Measurements from ENCODE around the gene CCDC149. TPM values are rescaled to one million over a fixed set of nuclear protein-coding genes. Genes with fewer than 3 reads are reported as not detected.

The CCDC149 gene
- polyA plus RNA-seq, 10 donors = 8.0 to 16.6 (median 11.6) TPM

DNA sequence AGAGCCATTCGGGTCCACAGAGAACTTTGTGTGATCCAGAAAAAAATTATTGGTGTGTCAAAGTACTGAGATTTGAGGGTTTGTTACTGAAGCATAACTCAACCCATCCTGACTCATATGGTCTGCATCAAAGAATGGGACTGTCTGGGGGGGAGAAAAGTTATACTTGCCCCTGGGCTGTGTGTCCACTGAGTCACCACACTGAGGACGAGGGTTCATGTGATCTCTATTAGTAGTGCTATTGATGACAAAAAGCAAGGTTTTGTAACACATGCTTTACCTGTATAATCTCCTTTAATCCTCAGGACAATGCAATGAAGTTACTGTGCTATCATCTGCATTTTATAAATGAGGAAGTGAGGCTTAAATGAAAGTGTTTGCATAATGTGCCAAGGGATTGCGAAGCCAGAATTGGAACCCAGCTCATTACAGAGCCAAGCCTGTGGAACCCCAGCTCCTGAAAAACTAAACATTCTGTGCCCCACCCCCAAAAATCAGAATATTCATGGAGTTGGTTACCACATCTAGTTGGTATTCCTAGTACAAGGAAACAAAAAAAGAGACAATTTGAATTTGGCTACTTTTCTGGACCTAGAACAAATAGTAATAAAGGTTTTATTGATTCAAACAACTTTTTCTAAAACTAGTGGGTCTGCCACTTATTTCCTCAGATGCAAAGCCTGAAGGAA lies 31.2 kb downstream of the CCDC149 start:
- no peak for DNase-seq

GRCh38 chr4:24880186-24880585 lies 32.7 kb downstream of the CCDC149 start:
- no peak for DNase-seq

DNA sequence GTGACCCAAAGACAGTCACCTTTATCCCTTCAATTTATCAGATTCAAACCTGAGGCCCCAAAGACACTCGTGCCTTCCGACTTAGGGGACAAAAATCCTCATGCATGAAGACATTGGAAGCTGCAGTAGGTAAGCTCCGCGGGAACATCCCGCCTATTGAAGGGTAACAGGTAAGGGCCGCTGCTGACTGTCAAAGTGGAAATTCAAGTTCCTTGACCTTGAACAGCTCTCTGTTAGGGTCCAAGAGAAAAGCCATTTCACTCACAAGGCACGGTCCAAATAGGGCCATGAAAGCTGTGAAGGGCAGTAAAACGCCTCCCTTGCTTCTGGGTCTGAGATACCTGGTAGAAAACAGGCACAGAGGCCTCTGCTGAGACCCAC lies 34.2 kb downstream of the CCDC149 start:
- DNase-seq = no peak

GRCh38 chr4:24877868-24878635 lies 34.8 kb downstream of the CCDC149 start:
- no peak for DNase-seq

DNA sequence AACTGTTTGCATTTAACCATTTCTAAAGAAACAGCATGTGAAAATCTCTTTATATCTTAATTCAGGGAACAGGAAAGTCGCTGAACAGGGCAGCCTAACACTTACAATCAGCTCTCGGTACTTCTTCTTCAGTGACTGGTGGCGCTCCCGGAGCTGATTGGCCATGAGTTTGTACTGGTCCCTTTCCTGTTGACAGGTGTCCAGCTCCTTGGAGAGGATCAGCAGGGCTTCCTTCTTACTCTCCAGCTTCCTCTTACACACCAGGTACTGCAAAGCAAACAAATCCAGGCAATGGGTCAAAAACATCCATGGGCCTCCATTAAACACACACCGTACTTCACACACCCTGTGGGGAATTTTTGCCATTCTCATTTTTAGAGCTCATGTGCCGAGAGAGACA lies 36.4 kb downstream of the CCDC149 start:
- no peak for DNase-seq

DNA sequence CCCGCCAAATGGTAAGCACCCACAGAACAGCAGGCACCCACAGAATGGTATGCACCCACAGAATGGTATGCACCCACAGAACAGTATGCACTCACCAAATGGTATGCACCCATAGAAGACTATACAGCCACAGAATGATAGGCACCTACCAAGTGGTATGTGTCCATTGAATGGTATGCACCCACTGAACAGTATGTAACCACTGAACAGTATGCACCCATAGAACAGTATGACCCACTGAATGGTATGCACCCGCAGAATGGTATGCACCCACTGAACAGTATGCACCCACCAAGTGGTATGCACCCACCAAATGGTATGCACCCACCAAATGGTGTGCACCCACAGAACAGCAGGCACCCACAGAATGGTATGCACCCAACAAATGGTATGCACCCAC lies 40.1 kb downstream of the CCDC149 start:
- DNase-seq = no peak

DNA sequence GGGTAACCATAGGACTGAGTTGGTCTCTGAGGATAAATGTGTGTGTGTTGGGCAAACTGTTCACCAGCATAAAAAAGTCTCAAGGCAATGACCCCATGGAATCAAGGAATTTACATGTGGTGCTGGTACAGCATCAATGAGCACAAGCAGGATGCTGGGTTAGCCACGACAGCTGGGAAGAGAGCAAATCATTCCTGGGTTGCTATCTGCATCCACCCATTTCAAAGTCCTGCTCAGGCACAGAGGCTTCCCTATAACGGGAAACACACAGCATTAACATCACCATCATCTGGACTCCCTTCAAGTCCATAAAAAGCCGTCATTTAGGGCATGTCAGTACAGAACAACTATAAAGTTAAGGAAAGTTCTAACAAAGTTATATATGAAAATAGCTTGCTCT lies 41.6 kb downstream of the CCDC149 start:
- no peak for DNase-seq

GRCh38 chr4:24867766-24868296 lies 45.0 kb downstream of the CCDC149 start:
- DNase-seq = no peak

DNA sequence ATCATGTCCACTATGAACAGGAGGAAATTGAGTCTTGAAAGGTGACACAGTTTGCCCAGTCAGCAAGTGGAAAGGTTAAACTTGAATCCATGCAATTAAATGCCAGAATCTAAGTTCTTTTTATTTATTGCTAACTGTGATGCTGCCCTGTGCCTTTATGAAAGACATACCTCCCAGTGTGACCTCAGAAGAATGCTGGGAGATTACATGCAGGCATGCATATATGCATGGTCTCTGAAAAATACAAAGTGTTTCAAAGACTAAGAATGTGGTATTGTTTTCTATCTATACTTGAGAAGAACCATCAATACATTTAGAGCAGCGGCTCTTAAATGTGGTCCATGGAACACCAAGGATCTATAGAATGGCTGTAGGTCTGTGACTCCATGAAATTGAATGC lies 45.6 kb downstream of the CCDC149 start:
- no peak for DNase-seq

DNA sequence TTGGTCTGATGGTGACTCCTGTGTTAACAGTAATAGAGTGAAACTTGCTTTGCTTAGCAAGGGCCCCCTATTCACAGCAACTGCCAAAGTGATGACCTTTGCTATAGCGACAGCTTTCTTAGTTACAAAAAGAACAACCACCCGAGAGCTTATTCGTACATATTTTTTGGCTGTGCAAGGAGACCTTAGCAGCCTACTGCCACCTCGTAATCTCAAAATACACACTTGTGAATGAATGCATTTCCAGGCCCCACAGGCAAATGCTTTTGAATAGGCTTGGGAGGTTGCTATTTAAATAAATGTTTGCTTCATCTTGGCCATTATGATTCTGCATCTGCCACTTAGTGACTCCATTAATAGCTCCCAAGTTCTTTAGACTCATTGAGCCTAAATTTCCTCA lies 47.4 kb downstream of the CCDC149 start:
- no peak for DNase-seq

GRCh38 chr4:24863799-24864198 lies 49.0 kb downstream of the CCDC149 start:
- DNase-seq = no peak

DNA sequence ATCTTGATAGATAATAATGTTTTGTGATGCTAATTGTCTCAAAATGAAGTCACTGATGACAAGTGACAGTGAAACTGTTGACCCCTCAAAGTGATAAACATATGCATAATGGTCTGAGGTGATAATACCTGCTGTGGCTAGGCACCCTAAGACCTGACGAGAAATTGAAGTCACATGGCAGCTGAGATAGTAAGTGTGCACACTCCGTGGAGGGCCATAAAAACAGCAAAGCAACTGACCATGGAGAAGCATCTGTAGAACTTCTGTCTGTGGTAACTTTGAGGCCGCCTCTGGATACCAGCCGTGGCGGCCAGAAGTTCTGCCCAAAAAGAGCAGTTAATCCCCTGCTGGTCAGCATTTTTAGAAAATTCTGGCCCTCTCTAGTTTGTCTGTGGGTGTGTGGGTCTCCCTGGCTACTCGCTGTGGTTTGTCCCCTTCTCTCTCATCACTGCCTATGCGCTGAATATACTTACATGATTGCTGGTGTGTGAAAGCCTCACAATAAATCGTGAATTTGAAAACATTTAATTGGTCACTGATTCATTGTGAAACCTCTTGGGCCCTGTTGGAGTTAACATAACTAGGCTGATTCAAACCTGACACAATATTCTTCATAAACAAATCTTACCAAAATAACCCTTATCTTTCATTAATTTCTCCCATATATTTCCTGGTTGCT lies 50.6 kb downstream of the CCDC149 start:
- no peak for DNase-seq

DNA sequence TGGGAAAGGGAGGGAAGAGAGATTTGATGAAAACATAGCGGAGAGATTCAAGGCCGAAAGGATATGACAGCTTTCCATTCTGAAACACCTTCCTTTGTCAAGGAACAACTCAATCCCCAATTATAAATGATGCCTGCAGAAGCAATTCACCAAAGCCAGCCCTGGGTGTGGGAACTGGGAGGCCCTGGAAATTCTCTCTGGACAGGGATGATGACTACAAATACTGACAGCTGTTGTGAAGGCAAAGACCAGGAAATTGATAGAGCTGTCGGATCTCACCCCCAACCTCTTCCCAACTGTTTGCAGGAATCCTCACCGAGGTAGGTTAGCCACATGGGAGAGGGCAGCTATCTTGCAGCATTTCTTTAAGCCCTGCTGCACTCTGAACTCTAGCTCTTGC lies 54.3 kb downstream of the CCDC149 start:
- no peak for DNase-seq

GRCh38 chr4:24858026-24858425 lies 54.8 kb downstream of the CCDC149 start:
- DNase-seq = peak; percentile 31 to 82 (median 68)

GRCh38 chr4:24856586-24856985 lies 56.3 kb downstream of the CCDC149 start:
- peak in 1 of 3 donors; percentile 18 for DNase-seq

DNA sequence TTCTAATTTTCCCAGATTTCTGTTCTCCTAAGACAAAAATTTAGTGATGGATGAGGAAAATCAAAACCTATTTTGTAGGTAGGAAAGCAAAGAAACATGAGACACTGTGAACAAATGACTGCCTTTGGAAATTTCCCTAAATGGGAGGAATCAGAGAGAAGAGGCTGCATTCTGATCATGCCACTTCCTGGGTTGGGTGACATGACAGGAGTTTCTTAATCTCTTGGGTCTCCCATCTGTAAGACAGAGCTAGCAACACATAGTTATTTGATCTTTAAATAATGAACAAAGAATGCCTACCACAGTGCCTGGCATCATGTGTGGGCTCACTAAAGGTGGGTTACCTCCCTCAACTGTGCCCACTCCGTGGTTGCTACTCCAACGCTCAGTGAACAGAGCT lies 57.1 kb downstream of the CCDC149 start:
- DNase-seq = no peak

DNA sequence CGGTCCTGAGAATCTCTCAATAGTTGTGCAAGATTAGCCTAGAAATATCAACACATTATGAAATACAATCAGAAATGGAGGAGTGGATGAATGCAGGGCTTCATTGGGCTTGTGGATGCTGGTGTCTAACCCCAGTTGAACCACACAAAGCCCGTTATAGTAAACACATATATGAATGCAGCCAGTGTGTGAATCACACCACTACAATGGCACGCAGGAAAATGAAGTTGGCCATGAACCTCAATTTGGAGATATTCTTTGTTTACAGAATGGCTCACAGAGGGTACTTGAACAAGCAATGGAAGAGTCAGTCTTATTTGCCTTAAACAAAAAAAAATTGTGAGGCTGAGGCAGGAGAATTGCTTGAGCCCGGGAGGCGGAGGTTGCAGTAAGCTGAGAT lies 59.7 kb downstream of the CCDC149 start:
- no peak for DNase-seq

GRCh38 chr4:24850674-24851073 lies 62.2 kb downstream of the CCDC149 start:
- DNase-seq = peak in 2 of 3 donors; percentile 30 to 79

GRCh38 chr4:24849756-24850155 lies 63.1 kb downstream of the CCDC149 start:
- DNase-seq = peak; percentile 27 to 64 (median 39)

DNA sequence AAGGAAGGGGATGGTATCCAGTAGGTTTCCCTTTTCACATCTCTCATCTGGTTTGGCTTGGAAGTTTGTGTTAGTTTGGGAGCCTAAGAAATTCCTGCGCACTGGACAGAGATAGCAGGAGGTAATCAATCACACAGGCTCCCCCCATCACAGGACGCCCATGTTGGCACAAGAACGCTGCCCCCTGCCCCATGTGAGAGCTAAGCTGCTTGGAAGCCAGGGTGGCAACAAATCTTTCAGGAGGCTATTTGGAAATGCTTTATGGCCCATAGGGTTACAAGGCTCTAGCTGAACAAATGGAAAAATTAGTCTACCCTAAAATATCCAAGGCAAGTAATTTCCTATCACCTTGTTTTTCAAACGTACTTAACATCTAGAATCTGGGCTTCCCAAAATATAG lies 63.5 kb downstream of the CCDC149 start:
- no peak for DNase-seq

GRCh38 chr4:24846716-24847115 lies 66.1 kb downstream of the CCDC149 start:
- no peak for DNase-seq

- DNase-seq = no peak
Measured at GRCh38 chr4:24845902-24846301, 66.9 kb downstream of the CCDC149 start.

GRCh38 chr4:24845132-24845531 lies 67.7 kb downstream of the CCDC149 start:
- DNase-seq = no peak

All from muscle of back (tissue), 11 donors.